GM12874 (cell line): ENCODE measurements around the gene EPHA4.

Experiments
- TF ChIP-seq, protein P1 (sequence below): IDR thresholded peaks from 2 replicates; pipeline ENCODE4 v1.5.1; 2011; ENCODE audit warnings: low read depth, mild to moderate bottlenecking, control low read depth, low read length, moderate library complexity; ENCODE audit not compliant: insufficient read depth

Gene EPHA4

DNA sequence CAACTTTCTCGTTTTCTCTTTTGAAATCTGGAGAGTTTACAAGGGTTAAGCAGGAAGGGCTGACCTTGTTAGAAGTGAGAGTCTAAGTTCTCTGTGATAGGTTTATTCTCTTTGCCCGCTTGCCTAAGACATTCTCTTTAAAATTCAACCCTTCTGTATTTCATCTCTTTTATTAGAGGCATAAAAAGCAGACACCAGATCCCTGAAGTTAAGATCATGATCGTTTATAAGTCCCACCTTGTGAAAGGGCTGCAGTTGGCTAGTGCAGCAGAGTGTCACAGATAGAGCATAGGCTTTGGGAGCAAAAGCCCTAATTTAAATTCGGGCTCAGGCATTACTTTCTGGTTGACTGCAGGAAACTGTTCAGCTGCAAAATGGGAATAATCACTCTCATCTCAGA, 181.2 kb downstream of the EPHA4 start:
- TF ChIP-seq, protein P1, sequence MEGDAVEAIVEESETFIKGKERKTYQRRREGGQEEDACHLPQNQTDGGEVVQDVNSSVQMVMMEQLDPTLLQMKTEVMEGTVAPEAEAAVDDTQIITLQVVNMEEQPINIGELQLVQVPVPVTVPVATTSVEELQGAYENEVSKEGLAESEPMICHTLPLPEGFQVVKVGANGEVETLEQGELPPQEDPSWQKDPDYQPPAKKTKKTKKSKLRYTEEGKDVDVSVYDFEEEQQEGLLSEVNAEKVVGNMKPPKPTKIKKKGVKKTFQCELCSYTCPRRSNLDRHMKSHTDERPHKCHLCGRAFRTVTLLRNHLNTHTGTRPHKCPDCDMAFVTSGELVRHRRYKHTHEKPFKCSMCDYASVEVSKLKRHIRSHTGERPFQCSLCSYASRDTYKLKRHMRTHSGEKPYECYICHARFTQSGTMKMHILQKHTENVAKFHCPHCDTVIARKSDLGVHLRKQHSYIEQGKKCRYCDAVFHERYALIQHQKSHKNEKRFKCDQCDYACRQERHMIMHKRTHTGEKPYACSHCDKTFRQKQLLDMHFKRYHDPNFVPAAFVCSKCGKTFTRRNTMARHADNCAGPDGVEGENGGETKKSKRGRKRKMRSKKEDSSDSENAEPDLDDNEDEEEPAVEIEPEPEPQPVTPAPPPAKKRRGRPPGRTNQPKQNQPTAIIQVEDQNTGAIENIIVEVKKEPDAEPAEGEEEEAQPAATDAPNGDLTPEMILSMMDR: no peak

DNA sequence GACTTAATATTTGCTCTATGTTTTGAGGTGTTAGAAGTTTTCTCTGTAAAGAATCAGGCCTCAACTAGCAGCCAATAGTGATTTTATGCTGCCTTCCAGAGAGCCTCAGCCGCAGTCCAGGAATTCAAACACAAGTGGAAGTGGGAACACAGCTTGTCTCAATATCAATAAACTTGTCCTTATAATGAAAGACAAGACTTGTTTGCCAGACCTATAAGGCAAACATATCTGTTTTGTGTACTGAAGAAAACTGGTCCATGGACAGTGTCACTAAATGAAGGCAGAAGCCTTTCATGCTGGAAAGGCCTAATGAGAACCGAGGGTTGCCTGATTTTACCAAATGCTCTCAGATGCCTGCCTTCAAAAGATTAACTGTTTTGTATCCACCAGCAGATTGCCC, 182.2 kb downstream of the EPHA4 start:
- TF ChIP-seq, protein P1: no peak

DNA sequence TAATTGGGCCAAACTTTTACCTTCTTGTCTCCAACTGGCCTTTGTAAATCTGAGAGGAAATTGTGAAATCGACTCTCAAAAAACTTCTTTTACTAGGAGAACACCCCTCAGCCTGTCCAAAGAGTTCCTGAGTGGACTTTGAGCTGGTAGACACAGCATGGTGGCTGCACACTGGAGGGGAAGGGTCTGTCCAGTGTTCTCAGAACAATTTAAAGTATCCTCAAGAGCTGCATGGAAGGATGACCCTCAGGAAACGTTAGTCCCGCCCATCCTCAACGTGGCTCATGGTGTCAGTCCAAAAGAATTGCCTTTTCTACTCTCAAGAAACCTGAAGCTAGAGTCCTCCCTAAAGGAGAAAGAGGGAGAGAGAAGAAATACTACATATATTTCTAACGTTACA, 182.7 kb downstream of the EPHA4 start:
- TF ChIP-seq, protein P1: no peak

DNA sequence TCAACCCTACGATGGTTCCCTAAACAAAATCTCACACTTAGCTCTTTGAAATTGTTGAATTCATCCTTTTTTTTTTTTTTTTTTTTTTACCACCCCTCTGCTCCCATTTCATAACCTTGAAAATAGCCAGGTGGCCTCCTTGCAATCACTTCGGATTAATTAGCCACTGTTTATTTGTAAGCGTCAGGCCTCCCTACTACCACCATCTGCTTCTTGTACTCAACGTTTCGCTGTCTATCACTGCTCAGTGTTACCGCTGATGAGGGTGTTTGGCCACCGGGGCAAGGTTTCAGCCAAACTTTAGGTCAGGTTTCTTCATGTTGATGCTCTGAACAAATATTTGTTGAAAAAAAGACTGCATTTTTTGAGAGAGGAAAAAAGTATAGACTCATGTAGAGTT, 183.2 kb downstream of the EPHA4 start:
- TF ChIP-seq, protein P1: no peak

DNA sequence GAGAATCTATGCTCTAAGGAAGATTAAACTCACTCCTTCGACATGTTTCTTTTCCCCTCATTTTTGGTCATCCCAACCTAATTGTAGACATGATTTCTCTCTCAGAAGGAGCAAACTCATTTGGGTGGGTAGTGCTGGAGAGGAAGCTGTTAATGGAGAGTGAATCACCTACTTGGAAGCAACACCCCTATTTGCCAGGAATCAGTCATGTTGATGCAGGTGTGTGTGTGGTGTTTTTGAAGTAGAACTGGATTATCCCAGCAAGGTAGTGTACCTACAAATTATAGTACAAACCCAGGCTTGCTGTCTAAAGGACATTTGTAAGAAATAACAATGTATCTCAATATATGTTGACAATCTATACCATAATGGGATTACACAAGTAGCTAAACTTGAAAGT, 186.4 kb downstream of the EPHA4 start:
- TF ChIP-seq, protein P1: no peak

DNA sequence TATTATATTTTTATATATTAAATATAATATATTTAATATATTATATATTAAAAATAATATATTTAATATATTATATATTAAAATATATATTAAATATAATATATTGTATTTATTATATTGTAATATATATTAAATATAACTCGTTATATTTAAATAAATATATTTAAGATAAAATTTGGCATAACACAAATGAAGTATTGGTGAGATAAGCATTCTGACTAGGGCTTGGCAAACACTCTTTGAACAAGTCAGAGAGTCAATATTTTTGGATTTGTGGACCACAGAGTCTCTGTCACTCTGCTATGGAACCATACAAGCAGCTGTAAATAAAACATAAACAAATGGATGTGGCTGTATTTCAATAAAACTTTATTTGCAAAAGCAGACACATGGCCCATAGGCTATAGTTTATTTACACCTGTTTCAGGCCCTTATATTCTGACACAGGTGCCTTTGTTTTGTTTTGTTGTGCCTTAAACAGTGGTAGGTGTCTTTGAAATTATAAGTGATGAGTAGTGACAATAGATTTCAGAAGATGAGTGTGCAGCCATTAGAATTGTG, 190.1 kb downstream of the EPHA4 start:
- TF ChIP-seq, protein P1: no peak

DNA sequence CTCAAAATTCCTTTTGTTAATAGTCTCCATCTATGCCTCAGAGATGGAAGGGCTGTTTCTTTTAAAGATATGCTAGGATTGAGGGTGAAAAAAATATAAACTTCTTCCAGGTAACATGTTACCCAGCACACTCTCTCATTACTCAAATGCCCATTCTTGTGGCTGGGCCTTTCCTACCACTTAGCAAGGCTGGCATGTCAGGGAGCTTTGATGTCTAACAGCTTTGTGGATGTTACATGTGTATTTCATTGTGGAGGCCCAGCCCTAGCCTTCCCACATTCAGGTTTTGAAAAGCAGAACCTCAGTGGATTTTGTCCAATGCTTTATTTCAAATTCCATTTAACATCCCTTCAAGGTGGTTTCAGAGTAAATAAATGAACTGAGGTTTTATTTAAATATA, 191.4 kb downstream of the EPHA4 start:
- TF ChIP-seq, protein P1: no peak

DNA sequence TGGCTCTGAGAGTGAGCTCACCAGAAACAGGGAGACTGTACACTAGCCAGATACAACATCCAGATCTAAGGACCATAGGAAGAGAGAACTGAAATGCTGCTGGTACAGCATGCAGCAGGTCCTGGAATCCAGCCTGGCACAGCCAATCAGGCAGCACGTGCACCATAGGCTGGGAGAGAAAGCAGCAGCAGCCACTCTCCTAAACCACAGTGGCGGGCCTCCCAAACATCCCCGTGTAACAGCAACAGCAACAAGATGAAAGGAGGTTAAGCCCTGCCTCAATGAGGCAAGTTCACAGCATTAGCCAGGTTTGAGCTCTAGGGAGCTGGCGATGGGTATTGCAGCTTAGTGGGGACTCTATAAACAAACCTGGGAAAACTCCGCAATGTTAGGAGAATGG, 192.0 kb downstream of the EPHA4 start:
- TF ChIP-seq, protein P1: no peak
